Parathyroid adenoma (tissue), 2 donors: Measurements from ENCODE around the gene C16orf54.
A peak's percentile ranks its signal among the peaks of the same experiment; 100 is the strongest.
"Not testable (repeated sequence)": the region's sequence is repeated elsewhere in the genome, so short reads cannot be mapped to it uniquely, and the experiment has no call there.

Experiments used
- H2AFZ ChIP-seq: fragments of 300-600 bp; sonication (generic); one replicate; pipeline ENCODE4 v1.7.0; 2017; ENCODE audit warnings: antibody characterized with exemption, mild to moderate bottlenecking
- H3K27ac ChIP-seq: fragments of 300-600 bp; sonication (generic); one replicate; pipeline ENCODE4 v1.7.0; 2017
- H3K27me3 ChIP-seq: fragments of 300-600 bp; sonication (generic); one replicate; pipeline ENCODE4 v1.7.0; 2017; ENCODE audit warnings: low read length; ENCODE audit not compliant: control insufficient read depth, insufficient read depth
- H3K36me3 ChIP-seq: fragments of 300-600 bp; sonication (generic); one replicate; pipeline ENCODE4 v1.7.0; 2017; ENCODE audit warnings: low read length; ENCODE audit not compliant: control insufficient read depth, insufficient read depth
- H3K4me1 ChIP-seq: fragments of 300-600 bp; sonication (generic); one replicate; pipeline ENCODE4 v1.7.0; 2017; ENCODE audit warnings: control low read depth
- H3K4me2 ChIP-seq: fragments of 300-600 bp; sonication (generic); one replicate; pipeline ENCODE4 v1.7.0; 2017; ENCODE audit warnings: low read length
- H3K4me3 ChIP-seq: fragments of 300-600 bp; sonication (generic); one replicate; pipeline ENCODE4 v1.7.0; 2017; ENCODE audit warnings: low read depth, low read length
- H3K79me2 ChIP-seq: fragments of 300-600 bp; sonication (generic); one replicate; pipeline ENCODE4 v1.7.0; 2017; ENCODE audit warnings: control low read depth
- H3K9ac ChIP-seq: fragments of 300-600 bp; sonication (generic); one replicate; pipeline ENCODE4 v1.7.0; 2017; ENCODE audit warnings: mild to moderate bottlenecking
- H3K9me3 ChIP-seq: fragments of 300-600 bp; sonication (generic); one replicate; pipeline ENCODE4 v1.7.0; 2017; ENCODE audit warnings: low read length; ENCODE audit not compliant: control insufficient read depth
- CTCF ChIP-seq: fragments of 300-600 bp; sonication (generic); IDR thresholded peaks from one replicate; pipeline ENCODE4 v1.7.0; 2017; ENCODE audit warnings: antibody characterized with exemption, mild to moderate bottlenecking
- donor health status: primary hyperparathyroidism.

Gene C16orf54

DNA sequence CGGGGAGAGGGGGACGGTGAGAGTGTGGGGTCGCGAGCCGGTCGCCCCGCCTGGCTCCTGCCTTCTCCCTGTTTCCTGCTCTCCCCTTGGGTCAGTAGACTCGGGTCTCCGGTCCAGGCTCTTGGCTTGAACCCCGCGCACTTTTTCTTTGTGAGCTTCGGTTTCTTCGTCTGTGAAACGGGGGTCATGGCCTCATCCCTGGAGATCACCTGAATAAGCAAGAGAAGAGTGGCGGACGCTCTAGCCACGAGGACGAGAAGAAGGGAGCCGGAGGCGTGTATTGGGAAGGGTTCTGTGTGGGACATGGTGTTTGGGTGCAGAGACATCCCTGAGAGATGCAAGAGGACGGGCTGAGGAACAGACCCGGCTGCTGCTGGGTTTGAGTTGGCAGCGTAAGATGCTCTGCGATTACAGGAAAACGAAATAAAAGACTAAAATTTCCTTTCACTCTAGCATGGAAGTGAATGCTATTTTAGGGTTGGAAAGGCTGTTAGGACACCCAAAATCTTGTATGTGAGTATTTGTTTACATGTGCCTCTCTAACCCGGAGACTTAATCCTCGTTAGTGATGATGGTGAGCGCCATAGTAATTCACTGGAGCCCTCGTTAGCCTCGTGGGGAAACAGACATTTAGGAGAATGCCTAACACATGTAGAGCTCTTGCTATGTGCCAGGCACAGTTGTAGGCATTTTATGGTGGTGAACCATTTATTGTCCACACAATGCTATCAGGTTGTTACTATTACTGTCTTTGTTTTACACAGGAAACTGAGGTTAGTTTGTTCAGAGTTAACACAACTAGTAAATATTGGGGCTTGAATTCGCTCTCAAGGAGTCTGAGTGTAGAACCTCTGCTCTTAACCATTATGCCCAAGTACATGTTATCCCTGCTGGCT is 45.4 kb upstream of the C16orf54 start:
- Histone ChIP-seq H3K4me2 (peak overlapping the region; percentile 72), H3K27ac (peak overlapping the region; percentile 96)
- TF ChIP-seq CTCF = no peak

DNA sequence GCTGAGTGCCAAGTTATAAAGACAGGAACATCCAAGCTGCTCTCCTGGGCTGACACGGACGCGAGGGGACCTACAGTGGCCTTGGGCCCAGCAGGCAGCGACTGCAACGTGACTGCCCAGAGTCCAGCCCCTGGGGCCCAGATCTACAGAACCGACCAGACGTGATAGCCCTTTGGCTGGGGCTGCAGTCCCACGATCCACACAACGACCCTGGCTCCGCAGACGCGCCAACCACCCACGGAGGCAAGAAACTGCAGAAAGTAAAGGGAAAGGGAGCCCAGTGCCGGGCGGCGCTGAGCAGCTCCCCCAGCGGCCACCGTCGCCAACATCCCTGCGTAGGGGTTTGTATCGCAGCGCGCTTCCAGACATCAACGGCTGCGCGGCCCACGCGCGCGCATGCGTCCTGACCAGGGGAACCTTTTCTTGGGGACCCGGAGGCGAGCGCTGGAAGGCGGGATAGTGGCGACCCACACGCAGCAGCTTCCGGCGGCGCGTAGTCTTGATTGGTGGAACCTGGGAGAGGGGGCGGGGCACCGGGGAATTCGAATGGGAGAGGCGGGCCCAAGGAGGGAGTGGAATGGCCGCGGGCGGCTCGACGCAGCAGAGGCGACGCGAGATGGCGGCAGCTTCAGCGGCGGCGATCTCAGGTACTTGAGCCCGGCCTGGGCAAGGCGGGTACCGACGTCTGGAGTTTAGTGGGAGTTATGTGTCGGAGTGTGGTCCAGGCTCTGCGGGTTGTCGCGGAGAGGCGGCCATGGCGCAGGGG is 44.6 kb upstream of the C16orf54 start, which contains the start of gene KIF22:
KIF22 (plus strand) TSS at position 569 of the 766 bp plus-strand sequence; CDS start at position 578, 9 bp downstream.
- Histone ChIP-seq H3K4me1 (peaks cover 30% of the 10 kb centered on the region), H3K36me3 (no peaks in the 10 kb centered on the region), H3K9me3 (no peaks in the 10 kb centered on the region), H3K9ac (peak within 1 kb of the TSS; percentile 81), H3K4me3 (peak within 1 kb of the TSS; percentile 72), H3K27ac (peak within 1 kb of the TSS; percentile 96), H3K27me3 (no peaks in the 10 kb centered on the region), H3K4me2 (peak within 1 kb of the TSS; percentile 90), H2AFZ (peak within 1 kb of the TSS; percentile 96), H3K79me2 (peaks cover 44% of the 10 kb centered on the region)
- peak; percentile 88 for TF ChIP-seq CTCF

More for the DNA sequence above, 45.4 kb upstream of the C16orf54 start:
- Histone ChIP-seq H3K4me1 (peaks cover 30% of the 10 kb centered on the region), H3K9me3 (no peaks in the 10 kb centered on the region), H3K27me3 (no peaks in the 10 kb centered on the region), H3K9ac (peak overlapping the region; percentile 25), H3K79me2 (peaks cover 44% of the 10 kb centered on the region), H3K4me3 (peak overlapping the region; percentile 72), H3K36me3 (no peaks in the 10 kb centered on the region), H2AFZ (peak overlapping the region; percentile 96)

GRCh38 chr16:29789775-29790182 is 44.0 kb upstream of the C16orf54 start:
- Histone ChIP-seq H3K79me2 (peaks cover 39% of the 10 kb centered on the region), H3K27me3 (no peaks in the 10 kb centered on the region), H3K9ac (peak overlapping the region; percentile 81), H2AFZ (peak overlapping the region; percentile 96), H3K27ac (peak overlapping the region; percentile 96), H3K4me3 (peak overlapping the region; percentile 72), H3K4me1 (peaks cover 36% of the 10 kb centered on the region), H3K4me2 (peak overlapping the region; percentile 90), H3K9me3 (no peaks in the 10 kb centered on the region), H3K36me3 (no peaks in the 10 kb centered on the region)
- no peak for TF ChIP-seq CTCF

DNA sequence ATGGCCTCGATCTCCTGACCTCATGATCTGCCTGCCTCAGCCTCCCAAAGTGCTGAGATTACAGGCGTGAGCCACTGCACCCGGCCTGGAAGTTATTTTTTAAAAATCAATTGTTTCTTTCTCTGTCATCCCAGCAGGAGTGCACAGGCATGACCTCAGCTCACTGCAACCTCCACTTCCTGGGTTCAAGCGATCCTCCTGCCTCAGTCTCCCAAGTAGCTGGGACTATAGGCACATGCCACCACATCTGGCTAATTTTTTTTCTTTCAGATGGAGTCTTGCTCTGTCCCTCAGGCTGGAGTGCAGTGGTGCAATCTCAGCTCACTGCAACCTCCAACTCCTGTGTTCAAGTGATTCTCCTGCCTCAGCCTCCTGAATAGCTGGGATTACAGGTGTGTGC is 41.4 kb upstream of the C16orf54 start:
- not testable (repeated sequence) for H3K9me3 ChIP-seq, H3K9ac ChIP-seq, H3K36me3 ChIP-seq, H3K4me2 ChIP-seq, H3K4me3 ChIP-seq, H3K27me3 ChIP-seq, H3K27ac ChIP-seq, H2AFZ ChIP-seq
- Histone ChIP-seq H3K79me2 (peaks cover 16% of the 10 kb centered on the region), H3K4me1 (peaks cover 46% of the 10 kb centered on the region)

DNA sequence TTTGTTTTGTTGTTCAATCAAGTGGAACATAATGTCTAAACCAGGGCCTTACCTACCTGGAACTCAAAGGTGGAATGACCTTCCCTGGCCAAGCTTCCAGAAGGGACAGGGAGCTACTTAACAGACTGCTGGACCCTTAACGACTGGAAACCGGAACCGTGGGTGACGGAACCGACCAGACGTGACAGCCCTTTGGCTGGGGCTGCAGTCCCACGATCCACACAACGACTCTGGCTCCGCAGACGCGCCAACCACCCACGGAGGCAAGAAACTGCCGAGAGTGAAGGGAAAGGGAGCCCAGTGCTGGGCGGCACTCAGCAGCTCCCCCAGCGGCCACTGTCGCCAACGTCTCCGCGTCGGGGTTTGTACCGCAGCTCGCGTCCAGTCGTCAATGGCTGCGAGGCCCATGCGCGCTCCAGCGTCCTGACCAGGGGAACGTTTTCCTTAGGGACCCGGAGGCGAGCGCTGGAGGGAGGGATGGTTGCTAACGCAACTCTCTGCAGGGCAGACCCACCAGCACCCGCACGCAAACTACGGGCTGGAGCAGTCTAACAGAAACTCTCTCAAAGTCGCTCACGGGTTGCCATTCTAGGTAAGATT is 39.2 kb upstream of the C16orf54 start:
- H3K4me1 ChIP-seq = peaks cover 38% of the 10 kb centered on the region
- no peaks in the 10 kb centered on the region for H3K36me3 ChIP-seq
- H3K27me3 ChIP-seq = no peaks in the 10 kb centered on the region
- H3K9ac ChIP-seq = no peak overlapping the region
- H3K27ac ChIP-seq = peak overlapping the region; percentile 96
- peak overlapping the region; percentile 31 for H3K4me3 ChIP-seq
- no peaks in the 10 kb centered on the region for H3K9me3 ChIP-seq
- H2AFZ ChIP-seq = peak overlapping the region; percentile 86
- TF ChIP-seq CTCF = peak; percentile 72
- H3K79me2 ChIP-seq = no peaks in the 10 kb centered on the region
- peak overlapping the region; percentile 47 for H3K4me2 ChIP-seq
